WTC11 (cell line): ENCODE measurements around the gene HFM1.

Experiments used
- ARID4B ChIP-seq: sonication (generic); formaldehyde crosslinking; IDR thresholded peaks from 2 replicates; pipeline ENCODE4 v1.8.0; 2023; ENCODE audit warnings: missing genetic modification reagents, mild to moderate bottlenecking, borderline replicate concordance
- ATF1 ChIP-seq: sonication (generic); formaldehyde crosslinking; IDR thresholded peaks from 2 replicates; pipeline ENCODE4 v1.8.1; 2023; ENCODE audit warnings: mild to moderate bottlenecking, moderate library complexity, missing genetic modification reagents
- E2F5 ChIP-seq: sonication (generic); formaldehyde crosslinking; IDR thresholded peaks from 2 replicates; pipeline ENCODE4 v1.8.1; 2022; ENCODE audit warnings: mild to moderate bottlenecking, moderate library complexity, missing genetic modification reagents
- TF ChIP-seq, protein P1 (sequence below): fragments of 200-600 bp; IDR thresholded peaks from 2 replicates; pipeline ENCODE4 v1.8.0; 2022; ENCODE audit warnings: antibody characterized with exemption

- TF ChIP-seq E2F5 (CRISPR knock-in tag) (no peak), ATF1 (CRISPR knock-in tag) (no peak), ARID4B (CRISPR knock-in tag) (no peak)
- TF ChIP-seq, protein P1, sequence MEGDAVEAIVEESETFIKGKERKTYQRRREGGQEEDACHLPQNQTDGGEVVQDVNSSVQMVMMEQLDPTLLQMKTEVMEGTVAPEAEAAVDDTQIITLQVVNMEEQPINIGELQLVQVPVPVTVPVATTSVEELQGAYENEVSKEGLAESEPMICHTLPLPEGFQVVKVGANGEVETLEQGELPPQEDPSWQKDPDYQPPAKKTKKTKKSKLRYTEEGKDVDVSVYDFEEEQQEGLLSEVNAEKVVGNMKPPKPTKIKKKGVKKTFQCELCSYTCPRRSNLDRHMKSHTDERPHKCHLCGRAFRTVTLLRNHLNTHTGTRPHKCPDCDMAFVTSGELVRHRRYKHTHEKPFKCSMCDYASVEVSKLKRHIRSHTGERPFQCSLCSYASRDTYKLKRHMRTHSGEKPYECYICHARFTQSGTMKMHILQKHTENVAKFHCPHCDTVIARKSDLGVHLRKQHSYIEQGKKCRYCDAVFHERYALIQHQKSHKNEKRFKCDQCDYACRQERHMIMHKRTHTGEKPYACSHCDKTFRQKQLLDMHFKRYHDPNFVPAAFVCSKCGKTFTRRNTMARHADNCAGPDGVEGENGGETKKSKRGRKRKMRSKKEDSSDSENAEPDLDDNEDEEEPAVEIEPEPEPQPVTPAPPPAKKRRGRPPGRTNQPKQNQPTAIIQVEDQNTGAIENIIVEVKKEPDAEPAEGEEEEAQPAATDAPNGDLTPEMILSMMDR: no peak
Measured at GRCh38 chr1:91428182-91428798, 23.7 kb upstream of the HFM1 start.
